SU-DHL-6 (cell line): ENCODE results near the gene RIBC1.

Experiments used
- H2AFZ ChIP-seq: fragments of 200-600 bp; sonication (generic); 2 replicates; pipeline ENCODE4 v1.6.1; 2014; ENCODE audit warnings: low read depth, mild to moderate bottlenecking, moderate library complexity, mixed read lengths, antibody characterized with exemption, low read length; ENCODE audit not compliant: severe bottlenecking
- H3F3A ChIP-seq: fragments of 200-600 bp; shearing (Covaris generic); 2 replicates; pipeline ENCODE4 v1.6.0; 2016; ENCODE audit warnings: antibody characterized with exemption, mild to moderate bottlenecking; ENCODE audit not compliant: insufficient read depth
- H3K27ac ChIP-seq: fragments of 200-600 bp; sonication (generic); 2 replicates; pipeline ENCODE4 v1.5.1; 2016; ENCODE audit warnings: low read depth, mild to moderate bottlenecking, low read length, moderate library complexity, mixed read lengths
- H3K27me3 ChIP-seq: fragments of 200-600 bp; sonication (generic), shearing (Covaris generic); 2 replicates; pipeline ENCODE4 v1.6.0; 2014; ENCODE audit warnings: mild to moderate bottlenecking, low read length
- H3K36me3 ChIP-seq: fragments of 200-600 bp; sonication (generic); 2 replicates; pipeline ENCODE4 v1.6.1; 2014; ENCODE audit warnings: mild to moderate bottlenecking, low read length, mixed read lengths
- H3K4me2 ChIP-seq: fragments of 300-600, 200-600 bp; shearing (Covaris generic), sonication (generic); 2 replicates; pipeline ENCODE4 v1.6.0; 2014; ENCODE audit warnings: low read length, low read depth, mild to moderate bottlenecking; ENCODE audit not compliant: poor library complexity, severe bottlenecking
- H3K4me3 ChIP-seq: fragments of 200-600 bp; sonication (generic); 2 replicates; pipeline ENCODE4 v1.5.1; 2014; ENCODE audit warnings: antibody characterized with exemption, low read length, mild to moderate bottlenecking, mixed read lengths; ENCODE audit not compliant: insufficient read depth, poor library complexity, severe bottlenecking
- H3K79me2 ChIP-seq: fragments of 200-600 bp; sonication (generic); 2 replicates; pipeline ENCODE4 v1.6.1; 2014; ENCODE audit warnings: mild to moderate bottlenecking, low read length, moderate library complexity; ENCODE audit not compliant: insufficient read depth
- H3K9ac ChIP-seq: fragments of 200-600 bp; sonication (generic); 2 replicates; pipeline ENCODE4 v1.7.0; 2014; ENCODE audit warnings: mild to moderate bottlenecking, low read length
- H3K9me2 ChIP-seq: fragments of 200-600 bp; sonication (generic); replicated peaks from 2 replicates; pipeline ENCODE4 v1.6.1; 2014; ENCODE audit warnings: low read length; ENCODE audit not compliant: insufficient read depth
- H3K9me3 ChIP-seq: fragments of 200-600 bp; sonication (generic); 2 replicates; pipeline ENCODE4 v1.6.1; 2014; ENCODE audit warnings: low read length, mixed read lengths; ENCODE audit not compliant: insufficient read depth
- H4K20me1 ChIP-seq: fragments of 200-600 bp; sonication (generic); 2 replicates; pipeline ENCODE4 v1.6.1; 2014; ENCODE audit warnings: low read depth, mild to moderate bottlenecking, antibody characterized with exemption, low read length, moderate library complexity, mixed read lengths
- EZH2phosphoT487 ChIP-seq: fragments of 200-600 bp; sonication (generic), shearing (Covaris generic); conservative IDR thresholded peaks from 2 replicates; pipeline ENCODE4 v1.6.1; 2018; ENCODE audit warnings: mild to moderate bottlenecking, antibody characterized with exemption, low read length, moderate library complexity, mixed read lengths
- TF ChIP-seq, protein P1 (sequence below): fragments of 200-600 bp; sonication (generic); IDR thresholded peaks from one replicate; pipeline ENCODE4 v1.5.1; 2017; ENCODE audit warnings: antibody characterized with exemption, mild to moderate bottlenecking, low read length, moderate library complexity; ENCODE audit not compliant: insufficient read depth, poor library complexity, severe bottlenecking

RIBC1 gene

DNA sequence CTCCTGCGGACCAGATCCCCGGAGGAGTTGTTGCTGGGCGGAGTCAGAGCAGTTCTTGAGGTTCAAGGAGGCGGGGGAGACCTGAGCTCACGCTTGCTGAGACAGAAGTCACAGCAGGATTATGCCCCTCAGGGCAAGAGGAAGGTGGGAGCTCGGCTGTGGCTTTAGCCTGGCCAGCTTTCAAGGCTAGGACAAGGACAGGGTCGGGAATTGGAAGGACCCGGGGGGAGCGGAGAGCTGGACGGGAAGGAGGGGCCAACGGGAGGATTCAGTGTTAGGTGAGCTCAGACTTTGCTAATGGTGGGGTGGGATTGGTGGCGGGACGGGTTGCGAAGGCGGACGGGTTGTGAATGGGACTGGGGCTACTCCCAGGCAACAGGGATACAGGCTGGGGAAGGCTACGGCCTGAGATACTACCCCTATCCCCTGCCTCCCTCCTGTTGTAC is at the start of gene RIBC1:
Gene RIBC1 (plus strand): TSS at position 13 of the 446 bp plus-strand sequence. CDS start 3,404 bp downstream, outside the sequence.
- H4K20me1 ChIP-seq, result peaks cover 4% of the 10 kb centered on the region; the same call in 1 of the 2 replicates

DNA sequence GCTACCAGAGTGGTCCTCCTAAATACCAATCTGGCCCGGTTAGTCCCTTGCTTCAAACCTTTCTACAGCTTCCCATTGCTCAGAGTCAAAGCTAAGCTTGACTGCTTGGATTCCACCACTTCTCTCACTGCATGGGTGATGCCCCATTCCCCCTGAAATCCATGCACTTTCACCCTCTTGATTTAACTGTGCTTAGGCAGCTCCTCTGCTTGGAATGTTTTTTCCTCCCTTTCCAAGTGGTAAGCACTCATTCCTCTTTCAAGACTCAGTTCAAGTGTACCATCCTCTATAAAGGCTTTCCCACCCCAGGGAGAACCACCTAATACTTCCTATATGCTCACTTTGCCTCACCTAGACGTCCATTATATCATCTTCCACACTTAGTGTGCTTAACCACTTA is 49.4 kb upstream of the RIBC1 start:
- H3K9ac ChIP-seq, result no peak overlapping the region
- H3K36me3 ChIP-seq, result no peaks in the 10 kb centered on the region
- H3F3A ChIP-seq, result no peaks in the 10 kb centered on the region
- H2AFZ ChIP-seq, result no peak overlapping the region
- H3K4me2 ChIP-seq, result no peak overlapping the region
- H3K4me3 ChIP-seq, result no peak overlapping the region
- H3K27me3 ChIP-seq, result no peaks in the 10 kb centered on the region
- no peak for TF ChIP-seq EZH2phosphoT487
- TF ChIP-seq, protein P1, sequence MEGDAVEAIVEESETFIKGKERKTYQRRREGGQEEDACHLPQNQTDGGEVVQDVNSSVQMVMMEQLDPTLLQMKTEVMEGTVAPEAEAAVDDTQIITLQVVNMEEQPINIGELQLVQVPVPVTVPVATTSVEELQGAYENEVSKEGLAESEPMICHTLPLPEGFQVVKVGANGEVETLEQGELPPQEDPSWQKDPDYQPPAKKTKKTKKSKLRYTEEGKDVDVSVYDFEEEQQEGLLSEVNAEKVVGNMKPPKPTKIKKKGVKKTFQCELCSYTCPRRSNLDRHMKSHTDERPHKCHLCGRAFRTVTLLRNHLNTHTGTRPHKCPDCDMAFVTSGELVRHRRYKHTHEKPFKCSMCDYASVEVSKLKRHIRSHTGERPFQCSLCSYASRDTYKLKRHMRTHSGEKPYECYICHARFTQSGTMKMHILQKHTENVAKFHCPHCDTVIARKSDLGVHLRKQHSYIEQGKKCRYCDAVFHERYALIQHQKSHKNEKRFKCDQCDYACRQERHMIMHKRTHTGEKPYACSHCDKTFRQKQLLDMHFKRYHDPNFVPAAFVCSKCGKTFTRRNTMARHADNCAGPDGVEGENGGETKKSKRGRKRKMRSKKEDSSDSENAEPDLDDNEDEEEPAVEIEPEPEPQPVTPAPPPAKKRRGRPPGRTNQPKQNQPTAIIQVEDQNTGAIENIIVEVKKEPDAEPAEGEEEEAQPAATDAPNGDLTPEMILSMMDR, result no peak
- no peaks in the 10 kb centered on the region for H3K9me3 ChIP-seq
- H3K27ac ChIP-seq, result no peak overlapping the region
- no peaks in the 10 kb centered on the region for H4K20me1 ChIP-seq
- no peaks in the 10 kb centered on the region for H3K79me2 ChIP-seq
- H3K9me2 ChIP-seq, result no peaks in the 10 kb centered on the region

More for the DNA sequence above, at the start of gene RIBC1:
- H3K27ac ChIP-seq, result peak within 1 kb of the TSS; percentile 97
- H3K27me3 ChIP-seq, result no peaks in the 10 kb centered on the region
- no peak for TF ChIP-seq EZH2phosphoT487
- H3K9me3 ChIP-seq, result no peaks in the 10 kb centered on the region
- H3K9me2 ChIP-seq, result no peaks in the 10 kb centered on the region
- H3K4me2 ChIP-seq, result peak within 1 kb of the TSS; percentile 90
- peak within 1 kb of the TSS; percentile 95 for H3K9ac ChIP-seq
- H3K4me3 ChIP-seq, result peak within 1 kb of the TSS; percentile 83
- H3K79me2 ChIP-seq, result peaks cover 41% of the 10 kb centered on the region
- no peak within 1 kb of the TSS for H2AFZ ChIP-seq
- no peaks in the 10 kb centered on the region; the same call in 1 of the 2 replicates for H3K36me3 ChIP-seq
- 0 out of 2 replicates have a peak, but pooled peaks cover 3% of the 10 kb centered on the region for H3F3A ChIP-seq

DNA sequence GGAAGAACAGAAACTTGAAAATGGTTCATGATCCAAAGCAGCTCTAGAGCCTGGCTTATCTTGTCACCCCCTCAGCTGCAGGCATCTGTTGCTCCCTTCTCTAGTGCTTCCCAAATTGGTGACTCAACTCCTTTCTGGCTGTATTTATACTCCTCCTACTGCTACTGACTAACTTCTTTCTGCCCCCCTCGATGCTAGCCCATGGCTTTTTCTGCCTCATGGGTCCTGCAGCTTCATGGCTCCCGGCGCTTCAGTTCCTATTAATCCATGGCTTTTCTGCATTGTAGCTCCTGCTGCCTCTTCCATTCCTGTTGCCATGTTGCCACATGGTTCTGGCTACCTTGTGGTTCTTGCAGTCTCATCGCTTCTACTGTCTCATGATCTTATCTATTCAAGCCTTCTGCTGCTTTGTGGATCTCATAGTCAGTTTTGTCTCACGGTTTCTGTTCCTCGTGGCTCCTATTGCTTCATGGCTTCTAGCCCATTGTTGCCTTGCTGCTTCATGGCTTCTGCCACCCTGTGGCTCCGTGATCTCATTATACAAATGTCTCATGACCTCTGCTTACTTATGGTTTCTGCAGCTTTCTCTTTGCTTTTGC is 48.4 kb upstream of the RIBC1 start:
- no peak overlapping the region for H3K9ac ChIP-seq

DNA sequence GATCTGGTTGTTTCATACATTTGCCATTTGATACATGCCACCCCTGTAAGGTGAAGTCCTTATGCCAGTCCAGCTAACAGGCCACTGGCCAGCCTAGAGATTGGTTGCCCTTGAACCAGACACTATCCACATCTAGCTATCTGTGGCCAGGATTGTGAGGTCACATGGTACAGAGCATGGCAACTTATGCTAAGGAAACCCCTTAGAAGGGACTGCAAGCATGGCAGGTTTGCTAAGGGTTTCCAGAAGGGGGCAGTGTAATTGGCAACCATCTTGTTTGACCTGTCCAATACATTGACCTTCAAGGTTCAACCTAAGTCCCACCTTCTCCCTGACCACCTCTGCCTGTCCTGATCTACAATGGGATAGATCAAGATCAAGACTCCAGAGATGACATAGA is 47.8 kb upstream of the RIBC1 start:
- Histone ChIP-seq H3K79me2 (no peaks in the 10 kb centered on the region), H3K36me3 (no peaks in the 10 kb centered on the region), H3K27me3 (no peaks in the 10 kb centered on the region), H3K4me2 (no peak overlapping the region), H4K20me1 (no peaks in the 10 kb centered on the region), H2AFZ (no peak overlapping the region), H3K9ac (no peak overlapping the region), H3K9me3 (no peaks in the 10 kb centered on the region), H3F3A (no peaks in the 10 kb centered on the region), H3K9me2 (no peaks in the 10 kb centered on the region), H3K4me3 (no peak overlapping the region), H3K27ac (no peak overlapping the region)
- TF ChIP-seq, protein P1, result no peak
- TF ChIP-seq EZH2phosphoT487, result no peak

More for the DNA sequence above, 48.4 kb upstream of the RIBC1 start:
- H3K9me2 ChIP-seq, result no peaks in the 10 kb centered on the region
- no peaks in the 10 kb centered on the region for H3K36me3 ChIP-seq
- H3K27ac ChIP-seq, result no peak overlapping the region
- no peaks in the 10 kb centered on the region for H3K79me2 ChIP-seq
- no peak overlapping the region for H3K4me3 ChIP-seq
- H2AFZ ChIP-seq, result no peak overlapping the region
- H3K27me3 ChIP-seq, result no peaks in the 10 kb centered on the region
- no peaks in the 10 kb centered on the region for H3F3A ChIP-seq
- TF ChIP-seq, protein P1, result no peak
- no peak for TF ChIP-seq EZH2phosphoT487
- no peaks in the 10 kb centered on the region for H3K9me3 ChIP-seq
- no peaks in the 10 kb centered on the region for H4K20me1 ChIP-seq
- no peak overlapping the region for H3K4me2 ChIP-seq
